GM12892 (cell line): ENCODE measurements around the gene PTPA.

Source experiments
- DNase-seq: peaks from one replicate; pipeline ENCODE4 v3.0.0; 2011; ENCODE audit not compliant: insufficient read length
- FAIRE-seq: peaks from 2 replicates; lab custom pipeline; 2011; peaks lifted over from hg19 to GRCh38; lab: Jason Lieb, UNC
- POLR2A ChIP-seq: IDR thresholded peaks from 2 replicates; pipeline ENCODE4 v1.6.1; 2011; ENCODE audit warnings: low read depth, low read length, control low read depth
- POLR2AphosphoS5 ChIP-seq: IDR thresholded peaks from 2 replicates; pipeline ENCODE4 v1.6.1; 2011; ENCODE audit warnings: low read depth, low read length, control low read depth
- TAF1 ChIP-seq: IDR thresholded peaks from 2 replicates; pipeline ENCODE4 v1.6.1; 2011; ENCODE audit warnings: low read depth, mild to moderate bottlenecking, control low read depth, low read length, borderline replicate concordance

Gene PTPA

GRCh38 chr9:129171993-129172751, 61.0 kb downstream of the PTPA start:
- TF ChIP-seq POLR2AphosphoS5 (no peak), TAF1 (no peak), POLR2A (no peak)
- no peak for FAIRE-seq
- DNase-seq = no peak

- FAIRE-seq = no peak
- TF ChIP-seq TAF1 (no peak), POLR2AphosphoS5 (no peak), POLR2A (no peak)
- DNase-seq = no peak
Observed at GRCh38 chr9:129172816-129173215, 61.6 kb downstream of the PTPA start.

GRCh38 chr9:129173296-129174101, 62.3 kb downstream of the PTPA start:
- FAIRE-seq (no peak), DNase-seq (no peak)
- no peak for TF ChIP-seq POLR2AphosphoS5
- no peak for TF ChIP-seq TAF1
- TF ChIP-seq POLR2A = no peak

GRCh38 chr9:129174102-129174723, 63.0 kb downstream of the PTPA start:
- DNase-seq (peak; percentile 90), FAIRE-seq (peak; percentile 90)
- TF ChIP-seq POLR2A (no peak), POLR2AphosphoS5 (no peak), TAF1 (no peak)

GRCh38 chr9:129174724-129175514, 63.7 kb downstream of the PTPA start:
- DNase-seq (no peak), FAIRE-seq (peak; percentile 46)
- no peak for TF ChIP-seq TAF1
- no peak for TF ChIP-seq POLR2A
- no peak for TF ChIP-seq POLR2AphosphoS5

GRCh38 chr9:129175515-129175824, 64.3 kb downstream of the PTPA start:
- no peak for TF ChIP-seq POLR2AphosphoS5
- no peak for TF ChIP-seq POLR2A
- no peak for TF ChIP-seq TAF1
- no peak for DNase-seq
- peak; percentile 77 for FAIRE-seq

GRCh38 chr9:129175825-129176633, 64.8 kb downstream of the PTPA start:
- TF ChIP-seq POLR2A (no peak), POLR2AphosphoS5 (no peak), TAF1 (no peak)
- no peak for DNase-seq
- peak; percentile 27 for FAIRE-seq

- FAIRE-seq = peak; percentile 56
- no peak for DNase-seq
- TF ChIP-seq TAF1 = no peak
- TF ChIP-seq POLR2A = no peak
- no peak for TF ChIP-seq POLR2AphosphoS5
Observed at GRCh38 chr9:129176701-129177442, 65.7 kb downstream of the PTPA start.

GRCh38 chr9:129177443-129177790, 66.2 kb downstream of the PTPA start:
- TF ChIP-seq TAF1 = no peak
- no peak for TF ChIP-seq POLR2AphosphoS5
- no peak for TF ChIP-seq POLR2A
- DNase-seq (no peak), FAIRE-seq (no peak)
